ENCODE data around the gene LATS2. TPM values are rescaled to one million over a fixed set of nuclear protein-coding genes. Genes with fewer than 3 reads are reported as not detected.

The LATS2 gene
- total and polyA plus RNA-seq, 11 donors = 7.8 to 35.6 (median 25.8) TPM

DNA sequence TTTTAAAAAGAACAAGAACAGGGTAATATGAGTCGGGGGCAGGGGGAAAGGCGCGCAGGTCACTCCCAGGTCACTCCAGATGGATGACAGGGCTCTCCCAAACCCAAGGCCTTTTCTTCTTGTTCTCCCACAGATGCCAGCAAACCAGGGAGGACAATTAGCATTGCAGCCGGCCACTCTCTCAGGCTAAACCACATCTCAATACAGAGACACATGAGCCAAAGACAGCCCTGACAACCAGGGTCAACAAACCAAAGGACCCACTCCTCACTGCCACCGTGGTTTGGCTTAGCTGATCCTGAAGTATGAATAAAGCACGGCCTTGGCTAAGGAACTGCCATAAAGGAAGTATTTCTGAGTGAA lies 47.3 kb downstream of the LATS2 start:
- Histone ChIP-seq H3K4me3 (no peak overlapping the region), H3K27me3 (no peaks in the 10 kb centered on the region), H3K36me3 (no peaks in the 10 kb centered on the region), H3K9me3 (no peaks in the 10 kb centered on the region), H3K4me1 (peaks cover 12 to 95% (median 75%) of the 10 kb centered on the region in 12 donors), H3K27ac (peak overlapping the region in 11 of 12 donors; percentile 32 to 71 (median 59))
- no peak for ATAC-seq
- DNase-seq = no peak
- intact Hi-C loops (cut with DNase I) = no loop called here
- WGBS, 4 donors = 73 to 79% (median 77%) methylated on average over 6 of the region's 6 CpGs
- TF ChIP-seq, protein P1, sequence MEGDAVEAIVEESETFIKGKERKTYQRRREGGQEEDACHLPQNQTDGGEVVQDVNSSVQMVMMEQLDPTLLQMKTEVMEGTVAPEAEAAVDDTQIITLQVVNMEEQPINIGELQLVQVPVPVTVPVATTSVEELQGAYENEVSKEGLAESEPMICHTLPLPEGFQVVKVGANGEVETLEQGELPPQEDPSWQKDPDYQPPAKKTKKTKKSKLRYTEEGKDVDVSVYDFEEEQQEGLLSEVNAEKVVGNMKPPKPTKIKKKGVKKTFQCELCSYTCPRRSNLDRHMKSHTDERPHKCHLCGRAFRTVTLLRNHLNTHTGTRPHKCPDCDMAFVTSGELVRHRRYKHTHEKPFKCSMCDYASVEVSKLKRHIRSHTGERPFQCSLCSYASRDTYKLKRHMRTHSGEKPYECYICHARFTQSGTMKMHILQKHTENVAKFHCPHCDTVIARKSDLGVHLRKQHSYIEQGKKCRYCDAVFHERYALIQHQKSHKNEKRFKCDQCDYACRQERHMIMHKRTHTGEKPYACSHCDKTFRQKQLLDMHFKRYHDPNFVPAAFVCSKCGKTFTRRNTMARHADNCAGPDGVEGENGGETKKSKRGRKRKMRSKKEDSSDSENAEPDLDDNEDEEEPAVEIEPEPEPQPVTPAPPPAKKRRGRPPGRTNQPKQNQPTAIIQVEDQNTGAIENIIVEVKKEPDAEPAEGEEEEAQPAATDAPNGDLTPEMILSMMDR (IDR thresholded peaks at IDR 0.05) = no peak
- TF ChIP-seq POLR2A (IDR thresholded peaks at IDR 0.05) = no peak

- WGBS, 4 donors = 73 to 78% (median 75%) methylated on average over 4 of the region's 4 CpGs
- H3K4me3 ChIP-seq = no peak overlapping the region
- DNase-seq (no peak), ATAC-seq (no peak)
- peak overlapping the region in 11 of 12 donors; percentile 32 to 71 (median 59) for H3K27ac ChIP-seq
- intact Hi-C loops (cut with DNase I) = no loop called here
- H3K4me1 ChIP-seq = peaks cover 12 to 96% (median 77%) of the 10 kb centered on the region in 12 donors
- H3K9me3 ChIP-seq = no peaks in the 10 kb centered on the region
- TF ChIP-seq POLR2A (IDR thresholded peaks at IDR 0.05) = no peak
- TF ChIP-seq, protein P1 (IDR thresholded peaks at IDR 0.05) = no peak
- no peaks in the 10 kb centered on the region for H3K27me3 ChIP-seq
- H3K36me3 ChIP-seq = peaks cover 0 to 2% (median 0%) of the 10 kb centered on the region in 9 donors
These were observed 47.7 kb downstream of the LATS2 start for GRCh38 chr13:21013682-21014038.

- Histone ChIP-seq H3K9me3 (no peaks in the 10 kb centered on the region), H3K27ac (peak overlapping the region in 11 of 12 donors; percentile 32 to 71 (median 59)), H3K36me3 (peaks cover 0 to 2% (median 0%) of the 10 kb centered on the region in 9 donors), H3K27me3 (no peaks in the 10 kb centered on the region), H3K4me3 (no peak overlapping the region), H3K4me1 (peaks cover 12 to 94% (median 75%) of the 10 kb centered on the region in 12 donors)
- DNase-seq = no peak
- peak; percentile 40 to 57 (median 50) for ATAC-seq
- intact Hi-C loops (cut with DNase I) = no loop called here
- WGBS, 4 donors = 20 to 36% (median 25%) methylated on average over 5 of the region's 5 CpGs
- no peak for TF ChIP-seq POLR2A (IDR thresholded peaks at IDR 0.05)
- TF ChIP-seq, protein P1 (IDR thresholded peaks at IDR 0.05) = no peak
These were observed 48.3 kb downstream of the LATS2 start for GRCh38 chr13:21012841-21013681.

DNA sequence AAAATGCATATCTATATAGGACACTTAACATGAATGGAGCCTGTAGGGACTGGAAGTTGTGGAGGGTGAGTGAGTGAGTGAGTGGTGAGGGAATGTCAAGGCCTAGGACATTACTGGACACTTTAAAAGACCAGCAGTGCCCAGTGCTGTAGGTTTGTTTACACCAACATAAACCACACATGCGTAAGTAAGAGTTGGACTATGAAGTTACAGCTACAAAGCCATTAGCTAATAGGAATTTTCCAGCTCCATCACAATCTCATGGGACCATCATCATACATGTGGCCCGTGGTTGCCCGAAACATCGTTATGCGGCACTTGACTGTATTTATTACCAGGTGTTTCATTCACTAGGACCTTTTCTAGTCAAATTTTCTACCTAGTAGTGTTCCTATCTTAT lies 49.2 kb downstream of the LATS2 start:
- H3K27me3 ChIP-seq = no peaks in the 10 kb centered on the region
- no peak overlapping the region for H3K4me3 ChIP-seq
- peaks cover 0 to 2% (median 0%) of the 10 kb centered on the region in 9 donors for H3K36me3 ChIP-seq
- DNase-seq = no peak
- WGBS, 4 donors = 61 to 72% (median 67%) methylated on average over 5 of the region's 5 CpGs
- intact Hi-C loops (cut with DNase I) = no loop called here
- TF ChIP-seq, protein P1 (IDR thresholded peaks at IDR 0.05) = no peak
- TF ChIP-seq POLR2A (IDR thresholded peaks at IDR 0.05) = no peak
- H3K4me1 ChIP-seq = peaks cover 12 to 92% (median 71%) of the 10 kb centered on the region in 12 donors
- ATAC-seq = no peak
- H3K27ac ChIP-seq = peak overlapping the region in 3 of 12 donors; percentile 39 to 69 (median 63)
- no peaks in the 10 kb centered on the region for H3K9me3 ChIP-seq
